Gastrocnemius medialis (tissue), 4 donors: ENCODE measurements around the gene NANOS3.

Experiments
- CTCF ChIP-seq, 5 experiments: fragments of 450-650 bp in 3 of 5; fragments of 200-600 bp in 2 of 5; sonication (generic) in 2 of 5; IDR thresholded peaks in 4 of 5; conservative IDR thresholded peaks in 1 of 5; 1 replicate in 4 of 5; 2 replicates in 1 of 5; pipeline ENCODE4 v1.5.1; 2016 to 2019; ENCODE audit warnings: antibody characterized with exemption in 5 of 5, mild to moderate bottlenecking in 3 of 5, moderate library complexity in 3 of 5
- POLR2A ChIP-seq, 2 donors: fragments of 450-650 bp; IDR thresholded peaks; one replicate each; pipeline ENCODE4 v1.6.1; 2017; ENCODE audit warnings: antibody characterized with exemption in 2 of 2, mild to moderate bottlenecking in 2 of 2, moderate library complexity in 2 of 2

- TF ChIP-seq POLR2A (IDR thresholded peaks at IDR 0.05) (no peak), CTCF (IDR thresholded peaks at IDR 0.05 in 4 of 5, conservative IDR thresholded peaks at IDR 0.05 in 1 of 5) (no peak)
Observed at GRCh38 chr19:13899393-13899792, 22.5 kb downstream of the NANOS3 start.
